WTC11 (cell line): ENCODE data around the gene MGRN1. TPM values are rescaled to one million over a fixed set of nuclear protein-coding genes. Genes with fewer than 3 reads are reported as not detected.

ENCODE experiments used
- AFF4 ChIP-seq: sonication (generic); formaldehyde crosslinking; IDR thresholded peaks from 2 replicates; pipeline ENCODE4 v1.8.1; 2023; ENCODE audit warnings: mild to moderate bottlenecking, missing genetic modification reagents, borderline replicate concordance
- ATF1 ChIP-seq: sonication (generic); formaldehyde crosslinking; IDR thresholded peaks from 2 replicates; pipeline ENCODE4 v1.8.1; 2023; ENCODE audit warnings: mild to moderate bottlenecking, moderate library complexity, missing genetic modification reagents
- ELF4 ChIP-seq: sonication (generic); formaldehyde crosslinking; IDR thresholded peaks from 2 replicates; pipeline ENCODE4 v1.8.1; 2022; ENCODE audit warnings: low read depth, mild to moderate bottlenecking, moderate library complexity, missing genetic modification reagents
- GRHL2 ChIP-seq: fragments of 250-450 bp; sonication (Bioruptor Pico); IDR thresholded peaks from 2 replicates; pipeline ENCODE4 v1.8.0; 2022; ENCODE audit warnings: mild to moderate bottlenecking, moderate library complexity; ENCODE audit not compliant: insufficient replicate concordance, severe bottlenecking
- HMGXB4 ChIP-seq: sonication (generic); formaldehyde crosslinking; IDR thresholded peaks from 2 replicates; pipeline ENCODE4 v1.8.1; 2023; ENCODE audit warnings: mild to moderate bottlenecking, moderate library complexity, missing genetic modification reagents
- IRF1 ChIP-seq: sonication (generic); formaldehyde crosslinking; IDR thresholded peaks from 2 replicates; pipeline ENCODE4 v1.8.0; 2023; ENCODE audit warnings: missing genetic modification reagents
- IRF2 ChIP-seq: sonication (generic); formaldehyde crosslinking; IDR thresholded peaks from 2 replicates; pipeline ENCODE4 v1.8.0; 2022; ENCODE audit warnings: low read depth, missing genetic modification reagents, borderline replicate concordance
- JUN ChIP-seq: sonication (generic); formaldehyde crosslinking; IDR thresholded peaks from 2 replicates; pipeline ENCODE4 v1.8.0; 2023; ENCODE audit warnings: mild to moderate bottlenecking, missing genetic modification reagents
- NR1H2 ChIP-seq: sonication (generic); formaldehyde crosslinking; IDR thresholded peaks from 2 replicates; pipeline ENCODE4 v1.9.0; 2021; ENCODE audit warnings: mild to moderate bottlenecking, moderate library complexity, missing genetic modification reagents
- NR2C2 ChIP-seq: sonication (generic); formaldehyde crosslinking; IDR thresholded peaks from 2 replicates; pipeline ENCODE4 v1.8.0; 2022; ENCODE audit warnings: mild to moderate bottlenecking, missing genetic modification reagents
- NR3C1 ChIP-seq: sonication (generic); formaldehyde crosslinking; conservative IDR thresholded peaks from 2 replicates; pipeline ENCODE4 v1.8.1; 2023; ENCODE audit warnings: low read depth, mild to moderate bottlenecking, missing genetic modification reagents
- PREB ChIP-seq: sonication (generic); formaldehyde crosslinking; IDR thresholded peaks from 2 replicates; pipeline ENCODE4 v1.8.1; 2022; ENCODE audit warnings: mild to moderate bottlenecking, missing genetic modification reagents, moderate library complexity, borderline replicate concordance
- RORB ChIP-seq: fragments of 250-450 bp; sonication (Bioruptor Pico); IDR thresholded peaks from 2 replicates; pipeline ENCODE4 v1.9.0; 2021; ENCODE audit warnings: mild to moderate bottlenecking
- SMAD4 ChIP-seq: sonication (generic); formaldehyde crosslinking; IDR thresholded peaks from 2 replicates; pipeline ENCODE4 v1.8.0; 2022; ENCODE audit warnings: mild to moderate bottlenecking, missing genetic modification reagents
- TEAD4 ChIP-seq: sonication (generic); formaldehyde crosslinking; IDR thresholded peaks from 2 replicates; pipeline ENCODE4 v1.8.0; 2022; ENCODE audit warnings: mild to moderate bottlenecking, missing genetic modification reagents
- TP53 ChIP-seq: sonication (generic); formaldehyde crosslinking; IDR thresholded peaks from 2 replicates; pipeline ENCODE4 v1.8.1; 2023; ENCODE audit warnings: mild to moderate bottlenecking, missing genetic modification reagents
- ZBTB21 ChIP-seq: sonication (generic); formaldehyde crosslinking; IDR thresholded peaks from 2 replicates; pipeline ENCODE4 v1.8.1; 2023; ENCODE audit warnings: mild to moderate bottlenecking, missing genetic modification reagents, borderline replicate concordance
- ZNF121 ChIP-seq: sonication (generic); formaldehyde crosslinking; IDR thresholded peaks from 2 replicates; pipeline ENCODE4 v1.8.0; 2023; ENCODE audit warnings: missing genetic modification reagents
- ZNF281 ChIP-seq: sonication (generic); formaldehyde crosslinking; IDR thresholded peaks from 2 replicates; pipeline ENCODE4 v1.8.0; 2023; ENCODE audit warnings: mild to moderate bottlenecking, missing genetic modification reagents
- ZNF671 ChIP-seq: fragments of 250-450 bp; sonication (Bioruptor Pico); IDR thresholded peaks from 2 replicates; pipeline ENCODE4 v1.8.0; 2021; ENCODE audit warnings: mild to moderate bottlenecking
- total RNA-seq: library from RNA; stranded (reverse); gene quantifications from 3 replicates; pipeline ENCODE4 v1.2.3, GENCODE V29; 2021

MGRN1 gene
- total RNA-seq, 1 experiment from 2014 or later, result 88.8 TPM

GRCh38 chr16:4734063-4734729 is 109.6 kb downstream of the MGRN1 start, which contains the start of the genes ANKS3 and DNAAF8 (continued):
- no peak for TF ChIP-seq ATF1
- TF ChIP-seq ZNF281 (CRISPR knock-in tag), result no peak
- TF ChIP-seq PREB (CRISPR knock-in tag), result no peak
- no peak for TF ChIP-seq SMAD4 (CRISPR knock-in tag)
- TF ChIP-seq RORB (CRISPR knock-in tag), result no peak
- TF ChIP-seq AFF4, result no peak
- TF ChIP-seq NR3C1 (CRISPR knock-in tag), result no peak
- TF ChIP-seq TEAD4 (CRISPR knock-in tag), result 0 out of 2 replicates have a peak, but pooled peaks have one; percentile 15
- TF ChIP-seq NR2C2, result peak; percentile 95
- no peak for TF ChIP-seq TP53 (CRISPR knock-in tag)
- TF ChIP-seq JUN, result no peak
- TF ChIP-seq HMGXB4 (CRISPR knock-in tag), result peak; percentile 83
- TF ChIP-seq GRHL2 (CRISPR knock-in tag), result no peak
- TF ChIP-seq ELF4 (CRISPR knock-in tag), result no peak
- no peak for TF ChIP-seq IRF2
- TF ChIP-seq ZNF671, result no peak
- no peak for TF ChIP-seq NR1H2 (CRISPR knock-in tag)
- peak; percentile 62; the same call in 1 of the 2 replicates for TF ChIP-seq IRF1 (CRISPR knock-in tag)
- TF ChIP-seq ZBTB21 (CRISPR knock-in tag), result no peak
- TF ChIP-seq ZNF121 (CRISPR knock-in tag), result no peak
